BE2C (cell line): ENCODE results near the gene LUZP2.
A peak's percentile ranks its signal among the peaks of the same experiment; 100 is the strongest.

Experiments
- DNase-seq: peaks from one replicate; pipeline ENCODE4 v3.0.0-alpha.2; 2020
- H3K27me3 ChIP-seq: fragments of 250-450 bp; sonication (Bioruptor Pico); 2 replicates; pipeline ENCODE4 v1.5.1; 2020; ENCODE audit warnings: mild to moderate bottlenecking
- H3K36me3 ChIP-seq: fragments of 250-450 bp; sonication (Bioruptor Pico); 2 replicates; pipeline ENCODE4 v1.5.1; 2020; ENCODE audit warnings: mild to moderate bottlenecking
- H3K4me1 ChIP-seq: fragments of 250-450 bp; sonication (Bioruptor Pico); 2 replicates; pipeline ENCODE4 v1.5.1; 2020
- H3K4me3 ChIP-seq: 2 replicates; pipeline ENCODE4 v1.5.1; 2011; ENCODE audit warnings: low read depth, low read length
- H3K9me3 ChIP-seq: fragments of 250-450 bp; sonication (Bioruptor Pico); 2 replicates; pipeline ENCODE4 v1.5.1; 2020
- TF ChIP-seq, protein P1 (sequence below): IDR thresholded peaks from 2 replicates; pipeline ENCODE4 v1.5.1; 2012; ENCODE audit warnings: mild to moderate bottlenecking, low read depth, low read length

Gene LUZP2

DNA sequence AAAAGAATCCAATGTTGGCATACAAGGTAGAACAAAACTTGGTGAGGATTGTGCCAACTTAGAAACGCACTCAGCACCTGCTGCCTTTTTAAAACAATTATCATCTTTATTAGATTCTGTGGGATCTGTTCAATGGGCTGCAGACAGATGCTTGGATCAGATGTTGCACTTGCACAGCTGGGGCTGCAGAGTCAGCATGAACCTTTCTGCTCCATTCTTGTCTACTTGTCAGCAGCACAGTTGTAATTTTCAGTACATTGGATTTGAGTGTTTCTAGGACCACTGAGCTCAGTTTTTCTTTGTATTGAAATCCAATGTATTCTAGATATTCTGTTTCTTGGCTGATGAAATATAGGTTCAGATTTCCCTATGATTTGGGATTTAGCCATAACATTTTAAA, 164.5 kb downstream of the LUZP2 start:
- Histone ChIP-seq H3K4me3 (no peak overlapping the region), H3K27me3 (no peaks in the 10 kb centered on the region), H3K9me3 (no peaks in the 10 kb centered on the region), H3K4me1 (no peaks in the 10 kb centered on the region), H3K36me3 (no peaks in the 10 kb centered on the region)
- TF ChIP-seq, protein P1, sequence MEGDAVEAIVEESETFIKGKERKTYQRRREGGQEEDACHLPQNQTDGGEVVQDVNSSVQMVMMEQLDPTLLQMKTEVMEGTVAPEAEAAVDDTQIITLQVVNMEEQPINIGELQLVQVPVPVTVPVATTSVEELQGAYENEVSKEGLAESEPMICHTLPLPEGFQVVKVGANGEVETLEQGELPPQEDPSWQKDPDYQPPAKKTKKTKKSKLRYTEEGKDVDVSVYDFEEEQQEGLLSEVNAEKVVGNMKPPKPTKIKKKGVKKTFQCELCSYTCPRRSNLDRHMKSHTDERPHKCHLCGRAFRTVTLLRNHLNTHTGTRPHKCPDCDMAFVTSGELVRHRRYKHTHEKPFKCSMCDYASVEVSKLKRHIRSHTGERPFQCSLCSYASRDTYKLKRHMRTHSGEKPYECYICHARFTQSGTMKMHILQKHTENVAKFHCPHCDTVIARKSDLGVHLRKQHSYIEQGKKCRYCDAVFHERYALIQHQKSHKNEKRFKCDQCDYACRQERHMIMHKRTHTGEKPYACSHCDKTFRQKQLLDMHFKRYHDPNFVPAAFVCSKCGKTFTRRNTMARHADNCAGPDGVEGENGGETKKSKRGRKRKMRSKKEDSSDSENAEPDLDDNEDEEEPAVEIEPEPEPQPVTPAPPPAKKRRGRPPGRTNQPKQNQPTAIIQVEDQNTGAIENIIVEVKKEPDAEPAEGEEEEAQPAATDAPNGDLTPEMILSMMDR: no peak
- DNase-seq: peak; percentile 12

DNA sequence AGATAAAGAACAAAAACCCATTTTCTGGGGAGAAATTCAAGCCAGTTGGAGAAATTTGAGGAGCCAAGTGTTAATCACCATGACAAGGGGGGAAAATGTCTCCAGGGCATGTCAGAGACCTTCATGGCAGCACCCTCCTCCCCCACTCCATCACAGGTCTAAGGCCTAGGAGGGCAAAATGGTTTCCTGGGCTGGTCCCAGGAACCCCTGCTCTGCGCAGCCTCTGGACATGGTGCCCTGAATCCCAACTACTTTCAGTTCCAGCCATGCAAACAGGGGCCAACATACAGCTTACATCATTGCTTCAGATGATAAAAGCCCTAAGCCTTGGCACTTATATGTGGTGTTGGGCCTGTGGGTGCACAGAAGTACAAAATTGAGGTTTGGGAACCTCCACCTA, 167.5 kb downstream of the LUZP2 start:
- H3K36me3 ChIP-seq: no peaks in the 10 kb centered on the region
- TF ChIP-seq, protein P1: no peak
- DNase-seq: no peak
- no peaks in the 10 kb centered on the region for H3K9me3 ChIP-seq
- H3K27me3 ChIP-seq: no peaks in the 10 kb centered on the region
- H3K4me3 ChIP-seq: no peak overlapping the region
- no peaks in the 10 kb centered on the region for H3K4me1 ChIP-seq

DNA sequence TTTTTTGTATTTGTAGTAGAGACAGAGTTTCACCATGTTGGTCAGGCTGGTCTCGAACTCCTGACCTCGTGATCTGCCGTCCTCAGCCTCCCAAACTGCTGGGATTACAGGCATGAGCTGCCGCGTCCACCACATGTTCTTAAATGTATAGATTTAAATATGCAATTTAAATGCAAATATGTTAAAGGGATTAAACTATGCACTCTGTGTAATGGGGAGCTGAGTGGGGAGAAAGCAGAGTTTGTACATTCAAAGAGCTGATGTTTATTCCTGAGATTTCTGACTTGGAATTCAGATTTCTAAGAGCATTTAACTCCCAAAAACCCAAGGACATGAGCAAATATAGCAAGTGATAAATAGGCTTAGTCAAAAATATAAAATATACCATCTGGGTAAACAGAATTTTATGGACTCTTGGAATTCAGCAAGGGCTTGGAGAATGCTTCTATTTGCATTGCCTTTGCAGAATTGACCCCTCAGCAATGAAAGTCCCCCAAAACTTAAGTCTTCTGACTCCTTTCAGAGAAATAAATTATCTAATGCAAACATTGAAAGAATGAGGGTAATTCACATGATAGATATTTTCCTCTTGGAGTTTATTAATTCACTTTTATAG, 170.6 kb downstream of the LUZP2 start:
- Histone ChIP-seq H3K4me3 (no peak overlapping the region), H3K4me1 (no peaks in the 10 kb centered on the region), H3K9me3 (no peaks in the 10 kb centered on the region), H3K27me3 (no peaks in the 10 kb centered on the region), H3K36me3 (no peaks in the 10 kb centered on the region)
- DNase-seq: no peak
- TF ChIP-seq, protein P1: no peak

DNA sequence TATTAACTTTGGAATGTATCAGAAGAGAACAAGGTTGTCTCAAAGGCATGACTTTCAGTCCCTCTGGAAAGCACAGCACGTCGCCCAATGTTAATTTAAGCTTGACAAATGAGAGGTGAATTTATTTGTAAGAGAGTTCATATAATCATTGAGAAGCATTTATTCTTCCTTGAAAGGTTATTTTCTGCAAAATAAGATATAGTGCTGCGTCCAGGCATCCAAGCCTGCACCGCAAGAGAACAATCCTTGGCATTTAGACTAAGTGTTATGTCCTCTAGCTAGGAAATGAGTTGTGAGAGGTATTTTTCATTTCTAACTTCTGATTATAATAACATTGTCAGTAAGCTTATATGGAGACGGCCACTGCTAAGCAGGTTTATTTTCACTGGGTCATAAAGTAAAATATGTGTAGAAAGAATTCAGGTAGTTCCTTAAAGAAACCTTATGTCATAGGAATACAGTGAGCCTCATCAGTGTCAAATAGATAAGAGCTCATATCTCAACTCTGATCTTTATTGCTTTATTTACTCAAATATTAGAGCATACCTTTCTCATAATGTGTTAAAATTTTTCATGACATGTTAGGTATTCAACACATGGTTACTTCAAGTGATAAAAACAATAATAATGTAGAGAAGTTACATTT, 182.0 kb downstream of the LUZP2 start:
- H3K4me1 ChIP-seq: no peaks in the 10 kb centered on the region
- TF ChIP-seq, protein P1: no peak
- no peak overlapping the region for H3K4me3 ChIP-seq
- H3K9me3 ChIP-seq: no peaks in the 10 kb centered on the region
- no peak for DNase-seq
- H3K36me3 ChIP-seq: no peaks in the 10 kb centered on the region
- H3K27me3 ChIP-seq: no peaks in the 10 kb centered on the region

DNA sequence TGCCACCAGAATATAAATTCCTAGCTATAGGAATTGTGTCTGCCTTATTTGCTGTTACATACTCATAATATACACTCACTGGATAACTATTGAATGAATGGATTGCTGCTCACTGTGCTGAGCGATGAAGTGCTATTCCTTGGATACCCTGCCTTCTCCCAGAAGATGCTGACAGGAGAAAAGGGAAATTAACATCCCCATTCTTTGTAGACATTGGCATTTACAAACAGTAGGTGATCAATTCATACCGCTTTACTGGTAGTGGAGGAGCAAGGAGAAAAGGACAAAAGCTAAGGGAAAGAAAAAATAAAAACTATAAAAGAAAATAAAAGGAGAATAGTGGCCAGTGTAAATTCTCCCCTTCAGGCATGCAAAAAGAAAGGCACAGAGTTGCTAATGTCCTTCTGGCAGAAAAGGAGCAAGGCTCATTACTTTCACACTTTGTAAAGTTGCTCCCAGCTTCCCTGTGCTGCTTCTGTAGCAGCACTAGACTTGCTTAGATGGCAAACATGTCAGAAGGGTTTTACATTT, 183.0 kb downstream of the LUZP2 start:
- no peak for DNase-seq
- H3K4me1 ChIP-seq: no peaks in the 10 kb centered on the region
- H3K4me3 ChIP-seq: no peak overlapping the region
- TF ChIP-seq, protein P1: no peak
- no peaks in the 10 kb centered on the region for H3K9me3 ChIP-seq
- no peaks in the 10 kb centered on the region for H3K27me3 ChIP-seq
- H3K36me3 ChIP-seq: no peaks in the 10 kb centered on the region

DNA sequence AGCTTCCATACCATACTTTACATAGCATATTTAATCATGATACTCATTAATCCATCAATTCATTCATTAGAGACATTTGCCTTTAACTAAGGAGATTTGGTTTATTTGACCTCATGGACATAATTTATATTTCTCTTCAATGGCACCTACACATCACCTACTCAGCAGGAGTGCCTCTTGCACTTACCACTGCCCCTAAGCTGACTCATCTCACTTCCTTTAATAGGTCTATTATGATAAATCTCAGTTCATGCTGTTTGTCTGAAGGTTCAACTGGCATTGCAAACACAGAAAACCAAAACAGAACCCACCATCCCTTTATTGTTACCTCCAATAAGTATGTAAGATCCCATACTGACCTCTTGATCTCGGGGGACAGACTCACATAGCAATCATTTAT, 186.7 kb downstream of the LUZP2 start:
- Histone ChIP-seq H3K36me3 (no peaks in the 10 kb centered on the region), H3K27me3 (no peaks in the 10 kb centered on the region), H3K4me3 (no peak overlapping the region), H3K4me1 (no peaks in the 10 kb centered on the region), H3K9me3 (no peaks in the 10 kb centered on the region)
- DNase-seq: no peak
- TF ChIP-seq, protein P1: no peak
